ENCODE results near the gene FSHB.
"Not testable (repeated sequence)": the region's sequence is repeated elsewhere in the genome, so short reads cannot be mapped to it uniquely, and the experiment has no call there.

The FSHB gene

GRCh38 chr11:30230714-30231113 lies at the start of gene FSHB:
Gene FSHB (plus strand): TSS chr11:30231014. CDS start chr11:30231903, 889 bp downstream.
- DNase-seq = no peak

- DNase-seq = no peak
These were observed 44.1 kb upstream of the FSHB start for GRCh38 chr11:30186748-30187147.

GRCh38 chr11:30192620-30193019 lies 38.2 kb upstream of the FSHB start:
- no peak for DNase-seq

DNA sequence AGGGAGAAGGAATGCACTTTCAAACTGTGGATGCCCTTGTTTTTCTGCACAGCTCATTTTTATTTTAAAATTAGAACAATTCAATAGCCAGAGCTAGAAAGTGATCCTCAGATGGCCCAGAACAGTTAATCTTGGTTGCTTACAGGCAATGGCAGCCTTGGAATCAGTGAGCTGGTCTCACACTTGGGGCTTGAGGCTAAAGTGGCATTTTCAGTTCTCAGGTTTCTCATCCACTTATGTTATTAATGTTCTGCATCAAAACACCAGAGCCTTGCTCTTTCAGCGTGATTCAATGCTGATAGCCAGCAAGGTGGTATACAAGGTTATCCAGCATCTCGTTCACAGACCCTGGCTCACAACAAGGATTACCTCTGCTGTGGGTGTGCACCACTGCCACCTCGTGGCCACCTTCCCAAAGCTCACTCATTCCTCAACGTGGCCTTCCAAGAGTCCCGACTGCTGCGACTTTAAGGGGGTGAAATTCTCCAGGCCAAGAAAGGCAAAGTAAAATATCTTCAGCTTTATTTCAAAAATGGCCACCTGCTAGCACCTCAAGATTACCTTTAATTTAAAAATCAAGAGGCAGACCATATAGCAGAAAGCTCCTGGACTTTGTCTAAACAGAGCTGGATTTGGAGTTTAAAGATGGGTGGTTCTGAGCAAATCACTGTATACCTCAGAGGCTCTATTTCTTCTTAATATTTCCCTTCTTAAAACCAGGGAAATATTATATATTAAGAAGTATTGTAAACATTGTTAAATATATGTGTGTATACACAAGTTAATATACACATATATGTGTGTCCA lies 34.2 kb upstream of the FSHB start:
- DNase-seq = no peak

DNA sequence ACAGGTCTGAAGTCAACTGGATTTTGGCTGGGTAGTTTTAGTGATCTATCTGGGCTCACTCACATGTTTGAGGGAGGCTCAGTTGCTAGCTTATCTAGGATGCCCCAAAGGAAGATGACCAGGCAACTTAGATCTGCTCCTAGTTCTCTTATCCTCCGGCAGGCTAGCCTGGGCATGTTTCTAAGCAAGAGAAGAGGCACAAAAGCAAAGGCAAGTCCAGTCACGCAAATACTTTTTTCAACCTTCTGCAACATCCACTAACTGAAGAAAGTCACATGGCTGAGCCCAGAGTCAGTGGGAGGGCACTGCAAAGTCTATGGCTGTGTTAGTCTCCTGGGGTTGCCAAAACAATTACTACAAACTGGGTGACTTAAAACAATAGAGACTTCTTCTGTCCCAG lies 32.9 kb upstream of the FSHB start:
- DNase-seq = no peak

DNA sequence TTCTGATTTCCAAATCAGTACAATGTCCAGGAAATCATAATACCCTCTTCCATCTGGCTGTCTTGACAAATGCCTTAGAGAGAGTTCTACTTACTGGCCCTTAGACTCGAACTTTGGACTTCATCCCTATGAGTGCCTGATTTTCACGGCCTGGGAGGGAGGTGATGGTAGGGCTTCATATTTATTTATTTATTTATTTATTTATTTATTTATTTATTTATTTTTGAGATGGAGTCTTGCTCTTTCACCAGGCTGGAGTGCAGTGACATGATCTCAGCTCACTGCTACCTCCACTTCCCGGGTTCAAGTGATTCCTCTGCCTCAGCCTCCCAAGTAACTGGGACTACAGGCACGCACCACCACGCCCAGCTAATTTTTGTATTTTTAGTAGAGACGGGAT lies 27.8 kb upstream of the FSHB start:
- DNase-seq = not testable (repeated sequence)

DNA sequence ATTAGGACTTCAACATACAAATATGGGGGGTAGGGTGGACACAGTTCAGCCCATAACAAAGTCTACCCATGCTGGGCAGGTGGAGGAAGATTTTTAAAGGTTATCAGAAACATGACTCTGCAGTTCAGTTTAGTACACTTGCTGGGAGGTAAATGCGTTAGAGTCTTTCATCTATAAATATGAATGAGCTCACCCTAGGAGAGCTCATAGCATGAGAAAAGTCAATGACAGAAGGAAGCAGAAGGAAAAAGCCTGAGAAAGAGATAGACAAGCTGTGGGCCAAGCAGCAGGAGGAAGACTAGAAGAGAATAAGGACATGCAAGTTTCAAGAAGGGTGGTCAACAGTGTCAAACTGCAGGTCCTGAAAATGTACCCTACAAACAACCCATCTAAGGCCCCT lies 27.0 kb upstream of the FSHB start:
- no peak for DNase-seq

- no peak for DNase-seq
These were observed 24.4 kb upstream of the FSHB start for GRCh38 chr11:30206249-30206996.

DNA sequence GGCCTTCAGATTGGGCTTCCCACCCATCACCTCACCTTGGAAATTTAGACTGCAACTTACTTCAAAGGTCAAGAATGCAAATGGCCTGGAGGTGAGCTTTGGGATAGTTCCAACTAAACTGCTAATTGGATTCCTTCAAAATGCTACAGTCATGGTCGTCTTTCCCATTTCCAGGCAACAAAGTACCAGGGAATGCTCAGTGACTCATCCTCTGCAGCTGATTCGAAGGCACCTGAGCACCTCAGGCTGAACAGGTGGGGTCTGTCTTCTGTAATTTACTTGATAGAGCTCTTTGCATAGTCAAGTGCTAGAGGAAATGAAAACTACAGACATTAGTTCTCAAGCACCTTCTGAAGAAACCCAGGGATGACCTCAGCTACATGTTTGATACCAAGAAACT lies 20.5 kb upstream of the FSHB start:
- no peak for DNase-seq

DNA sequence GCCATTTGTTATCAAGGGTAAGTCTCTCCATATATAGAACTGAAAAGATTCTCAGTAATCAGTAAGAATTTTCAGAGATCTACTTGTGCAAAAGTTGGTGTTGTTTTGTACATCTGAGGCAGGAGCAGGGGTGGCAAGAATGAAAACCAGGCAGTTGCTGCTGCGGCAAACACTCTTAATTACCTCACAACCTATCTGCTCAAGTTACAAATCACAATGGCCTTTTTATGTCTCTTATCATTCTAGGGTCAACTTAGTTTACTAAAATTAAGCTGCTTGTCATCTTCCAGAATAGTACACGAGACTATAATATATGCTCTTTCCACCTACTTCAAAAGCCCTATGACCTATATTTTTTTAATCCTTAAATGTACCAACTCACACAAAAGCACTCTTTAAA lies 14.3 kb upstream of the FSHB start:
- no peak for DNase-seq

DNA sequence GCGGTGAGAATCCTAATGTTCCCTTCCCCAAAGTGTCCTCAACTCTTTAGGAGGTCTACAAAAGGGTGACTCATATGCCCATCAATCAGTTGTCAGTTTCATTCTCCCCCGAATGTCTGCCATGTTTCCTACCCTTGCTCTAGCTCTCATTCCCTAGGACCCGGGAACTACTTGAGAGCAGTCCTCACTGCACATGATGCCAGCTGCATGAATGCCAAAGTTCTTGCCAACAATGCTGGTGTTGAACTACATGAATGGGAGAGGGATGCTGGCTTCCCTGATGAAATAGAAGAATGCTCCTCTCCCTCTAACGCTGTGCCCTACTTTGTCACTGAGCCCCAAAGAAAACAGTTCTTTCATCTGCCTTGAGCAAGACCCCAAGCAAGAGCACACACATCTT lies 12.5 kb upstream of the FSHB start:
- DNase-seq = no peak

DNA sequence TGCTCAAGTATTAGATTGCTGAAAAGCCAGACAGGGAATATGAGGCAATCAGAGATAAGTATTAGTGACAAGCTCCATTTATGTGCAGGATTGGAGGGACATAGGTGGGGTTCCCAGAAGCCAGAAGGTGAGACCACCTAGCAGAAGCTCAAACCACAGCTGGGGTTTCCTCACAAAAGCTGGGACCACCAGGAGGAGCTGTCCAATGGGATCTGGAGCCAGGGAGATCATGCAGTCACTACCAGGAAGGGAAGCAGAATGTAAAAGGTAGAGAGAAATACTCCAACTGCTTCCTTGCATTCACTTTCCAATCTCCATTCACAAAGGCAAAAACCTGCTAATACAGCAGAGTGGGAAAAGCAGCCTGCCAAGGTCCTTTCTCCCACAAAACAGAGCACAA lies 5.2 kb upstream of the FSHB start:
- no peak for DNase-seq

- DNase-seq = no peak
These were observed 2.4 kb upstream of the FSHB start for GRCh38 chr11:30228323-30228884.

DNA sequence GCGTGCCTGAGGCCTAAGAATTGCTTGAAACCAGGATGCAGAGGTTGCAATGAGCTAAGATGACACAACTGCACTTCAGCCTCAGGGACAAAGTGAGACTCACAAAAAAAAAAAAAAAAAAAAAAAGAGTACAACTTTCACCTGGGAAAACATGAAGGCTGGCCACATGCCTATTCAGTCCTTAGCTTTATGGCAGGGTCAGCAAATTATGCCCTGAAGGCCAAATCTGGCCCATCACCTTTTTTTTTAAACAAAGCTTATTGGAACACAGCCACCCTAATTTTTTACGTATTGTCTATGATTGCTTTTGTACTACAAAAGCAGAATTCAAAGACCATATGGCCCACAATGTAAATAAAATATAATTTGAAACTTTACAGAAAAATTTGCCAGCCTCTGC lies 8.2 kb downstream of the FSHB start:
- DNase-seq = no peak

- no peak for DNase-seq
These were observed 13.5 kb downstream of the FSHB start for GRCh38 chr11:30244265-30244664.

DNA sequence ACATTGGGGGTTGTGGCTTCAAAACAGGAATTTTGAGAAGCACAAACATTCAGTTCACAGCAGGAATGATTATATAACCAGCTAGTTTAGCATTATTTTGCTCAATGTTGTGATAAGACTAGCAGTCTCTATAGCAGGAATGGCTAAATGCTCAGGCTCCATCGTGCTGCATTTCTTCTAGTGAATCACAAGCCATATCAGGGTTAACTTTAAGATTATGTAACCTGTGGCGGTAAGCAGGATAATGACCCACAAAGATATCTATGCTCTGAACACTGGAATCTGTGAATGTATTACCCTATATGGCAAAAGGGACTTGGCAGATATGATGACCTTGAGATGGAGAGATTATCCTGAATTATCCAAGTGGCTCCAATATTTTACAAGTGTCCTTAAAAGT lies 14.8 kb downstream of the FSHB start:
- DNase-seq = no peak

DNA sequence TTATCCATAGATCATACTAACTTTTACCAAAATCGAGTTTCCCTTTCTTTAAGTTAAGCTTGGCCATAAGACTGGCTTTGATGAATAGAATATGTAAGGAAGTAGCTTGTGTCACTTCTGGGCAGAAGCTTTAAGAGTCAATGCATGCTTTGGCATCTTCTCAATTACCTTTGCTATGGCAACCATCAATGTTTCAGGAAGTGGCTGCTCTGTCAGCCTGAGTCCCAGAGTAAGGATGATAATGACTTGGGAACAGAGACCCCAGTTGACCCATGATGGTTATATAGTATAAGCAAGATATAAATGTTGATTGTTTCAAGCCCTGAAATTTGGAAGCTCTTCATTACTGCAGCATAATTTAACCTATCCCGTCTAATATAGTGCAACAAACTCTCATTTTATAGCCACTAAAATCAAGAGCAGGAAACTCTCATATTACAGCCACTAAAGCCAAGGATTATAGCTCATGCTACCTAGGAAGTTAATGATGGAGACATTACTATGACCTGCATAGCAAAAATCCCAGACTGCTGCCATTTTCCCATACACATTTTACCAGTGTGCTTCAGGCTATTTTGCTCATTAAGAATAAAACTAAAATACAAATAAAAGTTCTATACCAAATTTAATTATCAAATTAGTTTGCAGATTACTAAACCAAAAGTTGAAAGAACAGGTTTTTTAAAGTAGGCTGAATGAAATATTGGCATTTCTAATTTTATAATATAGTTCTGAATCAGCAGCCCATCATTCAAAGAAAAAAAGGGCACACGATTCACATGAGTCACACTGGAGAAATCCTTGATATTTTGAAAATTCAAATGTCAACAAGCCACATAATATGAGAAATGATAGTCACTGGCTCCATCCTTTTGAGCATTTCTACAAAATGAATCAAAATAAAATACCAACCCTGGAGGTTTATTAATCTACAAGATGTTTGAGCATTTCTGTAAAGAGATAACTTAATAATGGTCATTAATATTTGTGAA lies 23.8 kb downstream of the FSHB start:
- DNase-seq = no peak

GRCh38 chr11:30255637-30256036 lies 24.8 kb downstream of the FSHB start:
- no peak for DNase-seq

DNA sequence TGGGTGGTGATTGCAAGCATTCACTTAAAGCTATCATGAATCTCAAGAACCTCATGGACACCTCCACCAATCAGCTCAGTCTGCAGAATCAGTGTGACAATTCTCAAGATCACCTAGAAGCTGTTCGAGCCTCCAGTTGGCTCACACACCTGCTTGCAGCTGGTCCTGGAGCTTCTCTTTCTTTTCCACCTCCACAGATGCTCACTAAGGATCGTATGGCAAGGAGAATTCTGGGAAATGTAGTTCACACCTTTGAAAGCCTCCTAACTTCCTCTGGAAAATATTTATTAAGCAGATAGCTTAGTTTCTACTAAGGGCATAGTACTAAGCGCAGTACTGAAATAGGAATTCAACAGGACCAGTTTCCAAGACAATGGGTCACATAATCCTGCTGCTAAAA lies 26.2 kb downstream of the FSHB start:
- DNase-seq = no peak

- DNase-seq = no peak
These were observed 27.9 kb downstream of the FSHB start for GRCh38 chr11:30258679-30259078.

DNA sequence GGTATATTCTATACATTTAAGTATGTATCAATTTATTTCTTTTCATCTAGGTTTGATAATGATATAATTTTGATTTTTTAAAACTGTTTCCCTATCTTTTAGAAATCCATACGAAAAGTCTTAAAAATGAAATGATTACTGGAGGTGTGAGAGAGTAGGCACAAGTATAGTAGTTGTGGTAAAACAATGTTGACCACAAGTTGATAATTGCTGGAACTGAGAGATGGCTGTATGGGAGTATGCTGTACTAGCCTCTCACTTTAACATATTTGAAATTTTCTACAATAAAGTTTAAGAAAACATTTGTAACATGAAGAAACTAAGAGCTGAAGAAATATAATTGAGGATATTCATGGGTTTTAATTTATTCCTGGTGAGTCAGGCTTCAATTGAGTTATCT lies 30.0 kb downstream of the FSHB start:
- DNase-seq = no peak

DNA sequence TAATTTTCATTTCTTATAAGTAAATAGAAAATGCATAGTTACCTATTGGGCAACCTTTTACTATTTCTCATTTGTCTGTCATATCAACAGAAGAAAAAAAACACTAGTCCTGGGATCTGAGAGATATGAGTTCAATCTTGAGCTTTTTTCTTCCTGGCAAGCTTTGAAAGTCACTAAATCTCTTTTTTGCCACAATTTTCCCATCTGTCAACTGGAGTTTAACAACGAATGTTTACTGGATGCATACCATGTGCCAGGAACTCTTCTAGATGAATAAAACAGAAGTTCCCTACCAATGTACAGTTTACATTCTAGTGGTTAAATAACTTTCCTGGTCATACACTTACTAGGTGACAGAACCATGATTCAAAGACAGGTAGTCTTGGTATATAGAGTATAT lies 31.0 kb downstream of the FSHB start:
- no peak for DNase-seq

DNA sequence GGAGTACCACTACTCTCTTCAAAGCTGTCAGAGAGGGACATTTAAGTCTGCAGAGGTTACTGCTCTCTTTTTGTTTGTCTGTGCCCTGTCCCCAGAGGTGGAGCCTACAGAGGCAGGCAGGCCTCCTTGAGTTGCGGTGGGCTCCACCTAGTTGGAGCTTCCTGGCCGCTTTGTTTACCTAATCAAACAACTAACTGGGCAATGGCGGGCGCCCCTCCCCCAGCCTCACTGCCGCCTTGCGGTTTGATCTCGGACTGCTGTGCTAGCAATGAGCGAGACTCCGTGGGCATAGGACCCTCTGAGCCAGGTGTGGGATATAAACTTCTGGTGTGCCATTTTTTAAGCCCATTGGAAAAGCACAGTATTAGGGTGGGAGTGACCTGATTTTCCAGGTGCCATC lies 37.8 kb downstream of the FSHB start:
- not testable (repeated sequence) for DNase-seq
